Stromal cell of bone marrow (primary cell): ENCODE measurements around the gene HP.
A peak's percentile ranks its signal among the peaks of the same experiment; 100 is the strongest.

ENCODE experiments used
- DNase-seq: peaks from one replicate; pipeline ENCODE4 v3.0.0-alpha.2; 2012; ENCODE audit warnings: low read depth

HP gene

DNA sequence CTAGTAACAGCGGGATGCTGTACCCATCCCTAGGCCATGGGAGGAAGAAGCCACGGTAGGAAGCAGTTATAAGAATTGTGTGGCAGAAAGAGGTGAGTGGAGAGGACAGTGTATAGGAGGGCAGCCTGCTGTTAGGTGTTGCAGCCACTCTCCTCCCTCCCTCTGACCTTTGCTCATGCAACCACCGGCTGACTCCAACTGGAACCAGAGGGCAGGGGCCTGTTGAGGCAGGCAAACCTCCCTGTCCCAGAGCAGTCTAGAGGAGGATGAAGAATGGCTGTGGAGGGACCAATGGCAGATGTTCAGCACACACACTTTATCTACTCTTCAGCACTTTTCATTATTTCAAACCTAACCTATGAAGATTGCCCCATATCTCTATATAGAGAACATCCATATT, 36.9 kb downstream of the HP start:
- DNase-seq = no peak

DNA sequence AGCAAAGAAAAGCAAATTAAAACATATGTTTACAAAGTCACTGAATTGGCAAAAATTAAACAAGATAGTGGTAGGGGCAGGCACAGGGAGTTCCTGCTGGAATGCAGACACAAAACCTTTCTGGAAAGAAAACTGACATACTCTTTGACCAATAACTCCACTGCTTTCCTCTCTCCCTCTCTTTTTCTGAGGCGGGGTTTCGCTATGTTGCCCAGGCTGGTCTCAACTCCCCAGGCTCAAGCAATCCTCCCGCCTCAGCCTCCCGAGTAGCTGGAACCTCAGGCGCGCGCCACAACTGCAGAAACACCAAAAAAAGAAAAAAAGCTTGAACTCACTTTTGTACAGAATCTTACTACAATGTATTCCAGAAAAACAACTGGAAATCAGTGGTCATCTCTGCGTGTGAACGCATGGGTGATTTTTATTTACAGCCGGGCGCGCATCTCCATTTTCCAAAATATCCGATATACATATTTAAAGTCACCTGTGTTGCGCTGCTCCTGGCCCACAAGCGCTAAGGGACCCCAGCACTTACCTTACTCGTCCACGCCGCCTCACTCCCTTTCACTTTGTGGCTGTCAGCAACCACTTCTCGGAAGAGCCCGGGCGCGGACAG, 38.6 kb downstream of the HP start:
- peak; percentile 60 for DNase-seq

DNA sequence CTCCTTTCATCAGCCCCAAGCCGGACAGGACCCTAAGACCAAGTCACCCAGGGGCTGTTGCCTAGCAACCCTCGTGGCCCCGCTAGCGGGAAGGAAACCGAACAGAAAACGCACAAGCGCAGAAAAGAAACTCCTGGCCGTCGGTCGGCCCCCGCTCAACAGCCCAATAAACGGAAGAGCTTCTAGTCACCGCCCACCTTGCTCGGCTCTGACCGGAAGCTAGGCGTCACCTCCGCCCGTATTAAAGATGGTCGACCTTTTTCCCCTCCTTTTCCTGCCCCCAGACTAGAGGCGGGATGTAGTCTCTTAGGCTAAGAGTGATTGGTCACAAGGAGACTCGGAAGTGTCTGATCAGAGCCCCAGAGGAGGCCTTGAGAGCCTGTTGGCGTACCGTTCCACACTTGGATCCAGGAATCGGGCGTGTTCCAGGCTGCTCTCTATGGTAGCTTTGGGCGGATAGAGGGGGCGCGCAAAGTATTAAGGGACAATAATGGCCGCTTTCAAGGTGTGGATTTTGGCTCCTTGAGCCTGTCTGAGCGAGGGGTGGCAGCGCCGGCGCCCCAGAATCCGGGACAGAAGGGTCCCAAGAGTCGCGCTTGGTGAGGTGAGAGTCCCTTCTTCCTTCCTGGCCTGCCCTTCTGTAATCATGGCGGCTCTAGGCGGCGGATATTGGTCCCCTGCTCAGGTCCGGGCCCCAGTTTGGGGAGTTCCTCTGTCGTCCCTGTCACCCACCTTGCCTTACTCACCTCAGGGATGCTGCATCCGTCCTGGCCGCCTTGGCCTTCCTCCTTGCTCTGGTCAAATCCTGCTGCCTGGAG, 39.4 kb downstream of the HP start, which contains the start of the genes DHX38 and TXNL4B:
Gene DHX38, plus strand, starts transcription at position 400 of the 818 bp plus-strand sequence. CDS start 2,311 bp downstream, outside the sequence.
Gene TXNL4B, minus strand, starts transcription at position 173 of the 818 bp plus-strand sequence. CDS start 2,871 bp downstream, outside the sequence.
- DNase-seq = peak; percentile 100

DNA sequence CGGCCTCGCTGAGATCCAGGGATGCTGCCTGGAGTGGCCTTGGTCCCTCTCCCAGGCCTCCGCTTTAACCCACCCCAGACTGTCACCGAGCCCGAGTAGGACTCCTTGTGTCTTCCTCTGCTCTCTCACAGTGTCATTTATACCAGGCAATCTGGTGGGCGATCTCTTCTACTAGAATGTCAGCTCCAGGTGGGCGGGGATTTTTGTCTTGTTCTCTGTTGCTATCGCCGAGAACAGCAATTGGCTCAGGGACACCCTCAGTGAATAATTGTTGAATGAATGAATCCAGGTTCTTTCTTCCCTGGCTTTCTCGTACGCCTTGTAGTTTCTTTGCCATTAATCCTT, 39.9 kb downstream of the HP start:
- DNase-seq = peak; percentile 3

DNA sequence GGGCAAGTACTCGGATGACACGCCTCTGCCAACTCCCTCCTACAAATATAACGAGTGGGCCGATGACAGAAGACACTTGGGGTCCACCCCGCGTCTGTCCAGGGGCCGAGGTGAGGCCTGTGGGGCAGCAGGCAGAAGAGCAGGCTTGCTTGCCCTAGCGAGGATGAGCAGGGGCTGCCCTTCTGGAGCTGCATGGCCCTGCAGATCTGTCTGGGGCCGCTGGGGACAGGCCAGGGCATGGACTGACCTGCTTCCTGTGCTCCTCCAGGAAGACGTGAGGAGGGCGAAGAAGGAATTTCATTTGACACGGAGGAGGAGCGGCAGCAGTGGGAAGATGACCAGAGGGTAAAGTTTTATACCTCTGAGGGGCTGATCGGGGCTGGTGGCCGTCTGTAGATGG, 44.6 kb downstream of the HP start:
- DNase-seq = no peak

DNA sequence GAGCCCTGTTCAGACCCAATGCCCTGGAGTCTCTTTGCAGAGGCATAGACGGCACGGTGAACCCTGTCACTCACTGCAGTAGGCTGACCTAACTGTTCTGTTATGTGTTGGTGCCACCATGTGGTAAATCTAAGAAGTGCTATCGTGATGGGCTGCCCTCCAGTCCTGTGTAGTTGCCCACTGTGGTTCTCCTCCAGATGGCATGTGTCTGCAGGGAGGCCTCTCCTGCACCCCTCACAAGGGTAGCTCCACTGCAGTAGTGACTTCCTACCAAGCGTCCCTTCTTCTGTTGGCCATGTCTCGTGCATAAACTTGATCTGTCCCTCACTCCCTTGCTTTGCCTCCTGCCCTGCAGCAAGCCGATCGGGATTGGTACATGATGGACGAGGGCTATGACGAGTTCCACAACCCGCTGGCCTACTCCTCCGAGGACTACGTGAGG, 45.1 kb downstream of the HP start:
- DNase-seq = peak; percentile 22

DNA sequence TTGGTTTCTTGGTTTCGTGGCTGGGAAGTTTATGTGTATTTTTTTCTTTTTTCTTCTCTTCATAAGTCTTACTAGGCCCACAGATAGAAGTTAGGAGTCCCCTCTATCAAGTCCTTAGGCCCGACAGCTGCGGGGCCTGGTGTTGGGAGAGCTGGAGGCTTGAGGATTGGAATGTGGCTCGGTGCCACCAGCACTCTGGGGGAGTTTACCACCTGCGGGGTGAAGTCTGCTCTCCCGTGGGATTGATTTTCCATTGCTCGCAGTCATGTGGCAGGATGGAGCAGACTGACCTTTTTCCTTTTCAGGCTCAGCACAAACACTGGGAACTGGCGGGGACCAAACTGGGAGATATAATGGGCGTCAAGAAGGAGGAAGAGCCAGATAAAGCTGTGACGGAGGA, 46.9 kb downstream of the HP start:
- no peak for DNase-seq

DNA sequence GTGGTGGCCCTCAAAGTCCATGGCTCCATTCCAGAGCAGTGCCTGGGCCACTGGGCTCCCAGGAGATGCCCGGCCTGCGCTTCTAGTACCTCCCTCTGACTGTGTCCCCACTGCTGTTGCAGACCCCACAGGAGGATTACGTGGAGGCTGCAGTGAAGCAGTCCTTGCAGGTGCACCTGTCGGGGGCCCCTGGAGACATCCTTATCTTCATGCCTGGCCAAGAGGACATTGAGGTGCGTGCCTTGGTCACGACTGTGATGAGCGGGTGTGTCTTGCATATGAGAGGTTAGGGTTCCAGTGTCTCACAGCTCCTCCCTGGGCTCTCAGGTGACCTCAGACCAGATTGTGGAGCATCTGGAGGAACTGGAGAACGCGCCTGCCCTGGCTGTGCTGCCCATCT, 50.6 kb downstream of the HP start:
- DNase-seq = no peak

DNA sequence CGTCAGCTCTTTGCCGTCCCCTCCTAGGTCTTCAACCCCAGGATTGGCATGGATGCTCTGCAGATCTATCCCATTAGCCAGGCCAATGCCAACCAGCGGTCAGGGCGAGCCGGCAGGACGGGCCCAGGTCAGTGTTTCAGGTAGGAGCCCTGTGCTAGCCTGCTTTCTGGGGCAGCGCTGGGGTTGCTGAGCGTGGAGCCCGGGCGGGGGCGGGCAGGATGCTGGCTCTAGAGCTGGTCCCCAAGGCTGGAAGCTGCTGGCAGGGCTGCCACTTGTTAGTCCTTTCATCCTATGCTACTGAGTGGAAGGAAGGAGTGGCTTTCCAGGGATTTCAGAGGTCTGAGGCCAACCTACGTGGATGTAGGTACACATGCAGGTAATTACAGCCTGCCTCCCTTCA, 51.7 kb downstream of the HP start:
- DNase-seq = no peak

DNA sequence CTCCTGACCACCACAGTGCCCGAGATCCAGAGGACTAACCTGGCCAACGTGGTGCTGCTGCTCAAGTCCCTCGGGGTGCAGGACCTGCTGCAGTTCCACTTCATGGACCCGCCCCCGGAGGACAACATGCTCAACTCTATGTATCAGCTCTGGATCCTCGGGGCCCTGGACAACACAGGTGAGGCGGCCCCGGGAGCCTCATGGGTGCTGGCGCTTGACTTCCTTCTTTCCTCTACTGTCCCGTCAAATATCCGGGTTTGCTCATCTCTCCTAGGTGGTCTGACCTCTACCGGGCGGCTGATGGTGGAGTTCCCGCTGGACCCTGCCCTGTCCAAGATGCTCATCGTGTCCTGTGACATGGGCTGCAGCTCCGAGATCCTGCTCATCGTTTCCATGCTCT, 53.1 kb downstream of the HP start:
- no peak for DNase-seq

DNA sequence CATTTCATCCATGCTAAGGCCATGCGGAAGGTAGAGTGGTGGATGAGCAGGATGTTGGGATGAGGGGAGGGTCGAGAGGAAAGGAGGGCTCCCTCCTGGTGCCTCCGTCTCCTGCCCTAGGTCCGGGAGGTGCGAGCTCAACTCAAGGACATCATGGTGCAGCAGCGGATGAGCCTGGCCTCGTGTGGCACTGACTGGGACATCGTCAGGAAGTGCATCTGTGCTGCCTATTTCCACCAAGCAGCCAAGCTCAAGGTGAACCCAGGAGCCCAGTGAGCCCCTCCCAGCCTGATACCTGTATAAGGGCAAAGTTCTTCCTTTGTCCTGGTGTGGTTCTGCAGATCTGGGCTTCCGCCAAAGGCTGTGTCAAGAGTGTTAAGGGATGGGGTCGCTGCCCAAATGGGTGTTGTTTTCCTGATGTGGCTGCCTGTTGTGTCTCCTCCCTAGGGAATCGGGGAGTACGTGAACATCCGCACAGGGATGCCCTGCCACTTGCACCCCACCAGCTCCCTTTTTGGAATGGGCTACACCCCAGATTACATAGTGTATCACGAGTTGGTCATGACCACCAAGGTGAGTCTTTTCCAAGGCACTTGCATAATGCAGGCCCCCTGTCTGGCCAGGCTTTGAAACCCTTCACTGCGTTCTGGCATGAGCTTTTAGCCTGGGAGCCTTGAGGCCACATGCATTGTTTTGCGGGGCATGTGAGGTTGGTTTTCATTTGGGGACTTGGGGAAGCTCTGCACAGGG, 54.2 kb downstream of the HP start:
- no peak for DNase-seq

DNA sequence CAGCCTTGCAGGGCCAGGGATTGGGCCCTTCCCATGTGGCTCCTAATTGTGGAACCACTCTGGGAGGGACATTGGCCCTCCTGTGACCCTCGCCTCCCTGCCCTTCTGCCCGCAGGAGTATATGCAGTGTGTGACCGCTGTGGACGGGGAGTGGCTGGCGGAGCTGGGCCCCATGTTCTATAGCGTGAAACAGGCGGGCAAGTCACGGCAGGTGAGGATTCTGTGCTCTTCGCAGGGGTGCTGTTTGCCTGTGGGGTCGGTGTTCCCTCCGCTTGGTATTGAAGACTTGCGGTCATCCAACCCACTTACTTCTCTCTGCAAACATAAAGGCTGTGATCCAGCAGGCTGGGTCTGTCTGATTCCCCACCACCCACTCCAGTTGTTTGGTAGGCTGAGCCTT, 55.0 kb downstream of the HP start:
- DNase-seq = no peak

DNA sequence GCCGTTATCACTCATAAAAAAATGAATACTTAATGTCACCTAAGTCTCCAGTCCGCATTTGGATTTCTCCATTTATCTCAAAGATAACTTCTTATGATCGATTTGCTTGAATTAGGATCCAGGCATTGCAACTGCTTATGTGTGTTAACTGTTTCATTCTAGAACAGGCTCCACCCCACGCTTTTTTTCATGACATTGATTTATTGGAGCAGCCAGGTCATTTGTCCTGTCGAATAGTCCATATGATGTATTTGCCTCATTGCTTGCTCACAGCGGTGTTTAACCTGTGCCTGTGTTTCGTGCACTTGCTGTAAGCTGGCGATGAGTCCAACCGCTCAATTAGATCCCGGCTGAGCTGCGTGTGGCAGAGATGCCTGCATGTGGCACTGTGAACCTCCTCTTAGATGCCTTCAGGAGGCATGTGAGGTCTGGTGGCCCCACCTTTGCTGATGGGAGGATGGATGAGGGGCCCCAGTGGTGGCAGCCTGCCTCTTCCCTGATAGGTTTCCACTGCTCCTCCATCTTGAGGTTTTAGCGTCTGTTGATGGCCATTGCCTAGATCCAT, 55.7 kb downstream of the HP start:
- no peak for DNase-seq
